Neutrophil (primary cell): ENCODE measurements around the gene HIVEP3.

Experiments
- H3K27ac ChIP-seq: fragments of 200-600 bp; sonication (generic); 2 replicates; pipeline ENCODE4 v1.5.1; 2016; ENCODE audit warnings: mild to moderate bottlenecking, moderate library complexity
- H3K27me3 ChIP-seq: fragments of 200-600 bp; sonication (generic); 2 replicates; pipeline ENCODE4 v1.6.0; 2016; ENCODE audit warnings: mild to moderate bottlenecking
- H3K36me3 ChIP-seq: fragments of 200-600 bp; sonication (generic); 2 replicates; pipeline ENCODE4 v1.5.1; 2017
- H3K4me1 ChIP-seq, 2 experiments: fragments of 200-600 bp in 1 of 2; sonication (generic) in 1 of 2; 1 replicate in 1 of 2; 2 replicates in 1 of 2; pipeline versions ENCODE4 v1.5.1 to v1.6.1; 2013 to 2016; ENCODE audit warnings: low read depth in 1 of 2, low read length in 1 of 2, mild to moderate bottlenecking in 1 of 2, moderate library complexity in 1 of 2; ENCODE audit not compliant: control insufficient read depth in 1 of 2, insufficient read depth in 1 of 2
- H3K4me3 ChIP-seq, 2 experiments: fragments of 200-600 bp in 1 of 2; sonication (generic) in 1 of 2; 1 replicate in 1 of 2; 2 replicates in 1 of 2; pipeline ENCODE4 v1.5.1; 2013 to 2016; ENCODE audit warnings: low read depth in 1 of 2, low read length in 1 of 2, mild to moderate bottlenecking in 1 of 2, moderate library complexity in 1 of 2
- H3K9me3 ChIP-seq: fragments of 200-600 bp; sonication (generic); 2 replicates; pipeline ENCODE4 v1.5.1; 2016
- CTCF ChIP-seq: fragments of 200-600 bp; sonication (generic); IDR thresholded peaks from 2 replicates; pipeline ENCODE4 v1.5.1; 2016; ENCODE audit warnings: antibody characterized with exemption

HIVEP3 gene

GRCh38 chr1:41547336-41547735, 371.4 kb downstream of the HIVEP3 start:
- no peaks in the 10 kb centered on the region for H3K36me3 ChIP-seq
- H3K27ac ChIP-seq = no peak overlapping the region
- no peak for TF ChIP-seq CTCF
- no peaks in the 10 kb centered on the region for H3K27me3 ChIP-seq
- no peaks in the 10 kb centered on the region for H3K9me3 ChIP-seq
- H3K4me3 ChIP-seq = no peak overlapping the region
- no peaks in the 10 kb centered on the region for H3K4me1 ChIP-seq

- Histone ChIP-seq H3K4me3 (no peak overlapping the region), H3K36me3 (no peaks in the 10 kb centered on the region), H3K9me3 (no peaks in the 10 kb centered on the region), H3K4me1 (no peaks in the 10 kb centered on the region), H3K27me3 (no peaks in the 10 kb centered on the region), H3K27ac (no peak overlapping the region)
- no peak for TF ChIP-seq CTCF
Measured at GRCh38 chr1:41546833-41547135, 371.9 kb downstream of the HIVEP3 start.

- Histone ChIP-seq H3K4me3 (no peak overlapping the region), H3K27ac (no peak overlapping the region), H3K36me3 (no peaks in the 10 kb centered on the region), H3K27me3 (no peaks in the 10 kb centered on the region), H3K4me1 (no peaks in the 10 kb centered on the region), H3K9me3 (no peaks in the 10 kb centered on the region)
- no peak for TF ChIP-seq CTCF
Measured at GRCh38 chr1:41545996-41546832, 372.5 kb downstream of the HIVEP3 start.

- no peak overlapping the region for H3K27ac ChIP-seq
- no peaks in the 10 kb centered on the region for H3K36me3 ChIP-seq
- no peaks in the 10 kb centered on the region for H3K27me3 ChIP-seq
- H3K4me3 ChIP-seq = no peak overlapping the region
- no peaks in the 10 kb centered on the region for H3K9me3 ChIP-seq
- no peak for TF ChIP-seq CTCF
- H3K4me1 ChIP-seq = no peaks in the 10 kb centered on the region
Measured at GRCh38 chr1:41542196-41542930, 376.4 kb downstream of the HIVEP3 start.

DNA sequence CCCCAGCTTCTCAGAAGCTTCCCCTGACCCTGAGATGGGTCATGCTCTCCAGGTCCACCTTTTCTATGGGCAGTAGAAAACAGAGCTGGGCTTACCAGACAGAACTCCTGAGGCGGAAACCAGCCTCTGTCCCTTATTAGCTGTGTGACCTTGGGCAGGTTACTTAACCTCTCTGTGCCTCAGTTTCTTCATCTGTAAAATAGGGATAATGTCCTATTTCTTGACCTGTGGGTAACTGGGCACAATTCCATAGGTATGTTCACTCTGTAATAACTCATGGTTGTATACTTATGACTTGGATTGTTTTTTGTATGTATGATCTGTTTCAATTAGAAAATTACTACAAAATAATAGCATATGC, 377.1 kb downstream of the HIVEP3 start:
- Histone ChIP-seq H3K9me3 (no peaks in the 10 kb centered on the region), H3K27ac (no peak overlapping the region), H3K36me3 (no peaks in the 10 kb centered on the region), H3K27me3 (no peaks in the 10 kb centered on the region), H3K4me1 (no peaks in the 10 kb centered on the region), H3K4me3 (no peak overlapping the region)
- TF ChIP-seq CTCF = no peak
